GM19324 (cell line): ENCODE data around the gene NRG2.

ENCODE experiments used
- ATAC-seq: cut with Tn5 transposase; IDR thresholded peaks from one replicate; pipeline ENCODE4 v1.9.1; 2021; ENCODE audit warnings: mild to moderate bottlenecking, moderate library complexity; ENCODE audit not compliant: unreplicated experiment, low FRiP score

NRG2 gene

DNA sequence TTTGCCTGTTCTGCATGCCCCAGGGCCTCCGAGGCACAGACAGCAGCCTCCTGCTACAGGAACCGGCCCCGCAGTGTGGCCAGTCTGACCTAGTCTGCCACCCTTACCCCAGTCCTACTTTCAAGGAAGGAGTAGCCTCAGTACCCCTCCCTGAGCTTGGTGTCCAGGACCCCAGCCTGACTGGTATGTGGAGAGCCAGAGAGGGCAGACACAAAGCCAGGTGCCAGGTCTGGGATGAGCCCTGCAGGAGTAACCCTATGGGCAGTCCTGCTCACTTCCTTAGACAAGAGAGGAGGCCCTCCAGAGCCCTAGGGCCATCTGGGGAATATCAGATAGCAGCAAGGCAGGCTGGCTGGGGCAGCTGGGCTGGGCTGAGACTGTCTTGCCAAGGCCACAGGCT is 67.8 kb downstream of the NRG2 start:
- no peak for ATAC-seq

GRCh38 chr5:139974661-139975060 is 68.4 kb downstream of the NRG2 start:
- no peak for ATAC-seq

GRCh38 chr5:139971202-139971725 is 71.8 kb downstream of the NRG2 start:
- ATAC-seq = no peak

DNA sequence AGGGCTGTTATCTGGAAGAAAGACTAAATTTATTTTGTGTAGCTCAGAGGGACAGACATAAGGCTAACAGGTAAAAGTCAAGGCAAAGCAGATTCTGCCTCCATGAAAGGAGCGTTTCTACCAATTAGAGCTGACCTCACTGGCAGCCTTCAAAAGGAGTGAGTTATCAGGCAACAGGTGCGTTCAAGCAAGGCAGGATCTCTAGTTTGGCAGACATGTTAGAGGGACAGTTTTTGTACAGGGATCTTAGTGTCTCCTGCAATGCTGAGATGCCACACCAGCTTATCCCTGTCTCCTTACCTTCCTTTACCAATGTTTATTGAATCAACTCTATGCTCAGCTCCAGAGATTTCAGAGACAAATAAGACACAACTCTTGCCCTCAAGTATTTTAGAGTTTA is 73.8 kb downstream of the NRG2 start:
- no peak for ATAC-seq

DNA sequence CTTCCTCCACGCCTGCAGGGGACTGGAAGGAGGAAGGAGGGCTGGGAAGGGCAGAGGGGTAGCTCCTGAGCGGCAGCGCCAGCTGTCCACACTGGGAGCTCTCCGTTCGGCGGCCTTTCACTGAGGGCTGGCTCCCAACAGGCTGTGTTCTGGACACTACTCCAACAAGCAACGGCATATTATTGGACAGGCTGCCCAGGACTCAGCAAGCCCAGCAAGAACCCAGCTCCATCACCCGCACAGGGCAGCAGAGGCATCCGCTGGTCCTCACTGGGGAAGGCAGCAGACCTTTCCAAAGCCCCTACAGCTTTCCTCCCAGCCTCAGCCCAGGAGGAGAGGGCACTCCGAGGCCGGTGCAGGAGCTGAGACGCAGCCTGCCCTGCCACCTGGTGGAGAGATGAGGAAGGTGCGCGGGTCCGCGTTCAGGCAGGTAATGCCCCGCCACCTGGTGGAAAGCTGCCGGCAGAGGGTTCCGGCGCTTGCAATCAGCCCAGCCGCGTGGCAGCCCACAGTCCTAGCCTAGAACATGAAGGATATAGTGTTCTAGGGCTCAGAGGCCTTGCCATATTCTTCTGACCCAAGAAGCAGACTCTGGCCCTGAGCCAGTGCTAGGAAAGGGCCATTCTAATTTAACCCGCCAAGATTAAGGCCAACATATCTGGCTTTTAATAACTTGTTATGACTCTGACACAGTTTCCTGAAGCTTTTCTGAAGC is 74.4 kb downstream of the NRG2 start:
- ATAC-seq = peak; percentile 84

GRCh38 chr5:139967353-139967752 is 75.7 kb downstream of the NRG2 start:
- ATAC-seq = no peak

- no peak for ATAC-seq
These were observed 76.2 kb downstream of the NRG2 start for GRCh38 chr5:139966856-139967255.

GRCh38 chr5:139964994-139965565 is 78.0 kb downstream of the NRG2 start:
- no peak for ATAC-seq

GRCh38 chr5:139964266-139964993 is 78.7 kb downstream of the NRG2 start:
- ATAC-seq = no peak

GRCh38 chr5:139962445-139962844 is 80.7 kb downstream of the NRG2 start:
- no peak for ATAC-seq

GRCh38 chr5:139961435-139962157 is 81.5 kb downstream of the NRG2 start:
- peak; percentile 14 for ATAC-seq

GRCh38 chr5:139960723-139961383 is 82.2 kb downstream of the NRG2 start:
- peak; percentile 81 for ATAC-seq

DNA sequence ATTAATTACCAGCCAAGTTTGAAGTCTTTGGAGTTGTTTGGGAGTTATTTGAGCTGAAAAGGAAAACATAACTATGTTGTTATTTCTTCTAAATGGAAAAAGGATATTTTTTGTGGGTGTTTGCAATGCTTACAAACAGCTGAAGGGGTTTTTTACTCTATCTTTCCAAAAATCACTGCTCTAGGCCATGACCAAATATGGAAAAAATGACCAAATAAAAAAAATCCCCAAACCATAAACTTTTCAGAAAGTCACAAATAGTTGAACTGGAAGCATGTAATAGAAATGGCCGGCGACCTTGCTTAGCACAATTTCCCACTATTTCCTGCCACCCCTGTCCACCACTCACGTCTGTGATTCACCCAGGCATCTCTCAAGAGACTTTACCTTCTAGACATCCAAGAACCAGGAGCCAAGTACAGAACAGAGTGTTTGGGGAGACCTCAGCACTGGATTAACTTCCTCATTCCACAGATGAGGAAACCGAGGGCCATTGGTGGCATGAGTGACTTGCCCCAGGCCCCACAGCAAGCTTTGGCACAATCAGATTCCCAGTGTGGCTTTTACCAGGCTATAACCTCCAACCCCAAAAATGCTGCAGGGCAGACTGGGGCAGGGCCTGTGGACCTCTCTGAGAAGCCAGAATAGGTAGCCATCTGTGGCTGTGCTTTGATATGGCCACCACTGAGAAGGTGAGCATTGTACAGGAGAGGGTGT is 84.5 kb downstream of the NRG2 start:
- ATAC-seq = no peak

DNA sequence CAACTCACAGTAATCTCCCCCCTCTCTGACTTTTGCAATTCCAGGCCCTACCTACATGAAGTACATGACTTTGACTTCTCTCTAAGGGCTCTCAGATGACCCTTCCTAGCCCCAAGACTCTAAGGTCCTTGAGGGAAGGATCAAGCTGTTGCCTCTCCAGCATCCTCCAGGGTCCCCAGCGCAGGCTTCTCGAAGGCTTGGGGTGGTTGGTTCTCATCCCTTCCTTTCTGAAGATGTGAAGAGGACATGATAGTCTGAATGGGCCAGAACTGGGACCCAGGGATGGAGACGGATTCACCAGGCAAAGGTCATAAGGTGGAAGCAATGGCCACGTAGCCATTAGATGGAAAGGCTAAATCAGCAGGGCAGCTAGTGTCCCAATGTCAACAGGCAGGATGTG is 86.8 kb downstream of the NRG2 start:
- no peak for ATAC-seq

DNA sequence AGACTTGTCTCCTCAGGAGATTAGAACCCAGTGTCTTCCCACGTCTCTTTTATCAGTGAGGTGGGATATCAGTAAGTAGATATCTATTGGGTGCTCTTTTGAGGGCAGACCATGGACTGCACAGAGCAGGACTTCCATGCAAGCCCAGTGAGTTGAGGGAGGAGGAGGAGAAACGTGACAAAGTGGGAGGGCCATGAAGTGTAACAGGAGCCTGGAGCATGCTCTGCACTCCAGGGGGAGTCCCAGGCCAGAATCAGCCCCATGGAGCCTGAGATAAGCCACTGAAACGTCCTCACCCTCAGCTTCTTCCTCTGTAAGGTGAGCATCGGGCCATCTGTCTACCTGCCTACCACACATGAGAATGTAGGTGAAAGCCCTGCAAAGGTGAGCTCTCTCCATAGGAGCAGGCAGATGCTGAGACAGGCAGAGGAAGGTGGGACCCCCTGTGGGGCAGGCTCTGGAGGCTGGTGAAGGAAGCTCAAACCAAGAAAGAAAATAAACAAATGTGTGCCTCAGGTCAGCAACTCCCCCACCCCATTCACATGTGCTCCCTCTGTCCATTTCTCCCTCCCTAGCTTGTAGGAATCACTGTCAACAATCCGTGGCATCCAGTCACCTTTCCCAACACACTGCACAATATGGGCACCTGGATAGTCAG is 87.4 kb downstream of the NRG2 start:
- no peak for ATAC-seq

DNA sequence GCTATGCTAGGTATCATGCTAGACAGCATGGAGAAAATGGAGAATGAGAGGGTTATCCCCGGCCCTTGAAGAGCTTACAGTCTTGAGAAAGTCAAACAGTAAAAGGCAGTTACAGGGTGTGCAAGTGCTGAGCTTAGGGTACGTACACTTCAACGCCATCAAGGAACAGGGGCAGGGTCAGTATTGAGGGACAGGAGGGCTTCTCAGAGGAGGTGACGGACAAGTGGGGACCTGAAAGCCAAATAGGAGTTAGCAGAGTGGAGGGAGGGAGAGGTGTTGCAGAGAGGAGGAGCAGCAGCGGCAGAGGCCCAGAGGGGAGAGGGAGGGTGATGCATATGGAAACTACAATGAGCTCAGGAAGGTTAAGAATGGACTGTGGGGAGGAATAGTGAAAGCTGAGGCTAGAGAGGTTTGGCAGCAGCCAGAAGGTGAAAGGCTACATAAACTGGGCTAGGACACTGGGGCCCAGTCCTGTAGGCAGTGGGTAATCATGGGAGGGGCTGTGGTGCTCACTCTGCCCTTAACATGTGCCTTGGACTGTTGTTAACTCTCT is 88.0 kb downstream of the NRG2 start:
- ATAC-seq = no peak

GRCh38 chr5:139954462-139954861 is 88.6 kb downstream of the NRG2 start:
- ATAC-seq = no peak

GRCh38 chr5:139954022-139954421 is 89.1 kb downstream of the NRG2 start:
- no peak for ATAC-seq

GRCh38 chr5:139952574-139952973 is 90.5 kb downstream of the NRG2 start:
- ATAC-seq = no peak
